Erythroblast (primary cell): ENCODE measurements around the gene TUFM.

Source experiments
- DNase-seq, 2 experiments: peaks; one replicate each; lab custom pipeline; 2025; lab: John Stamatoyannopoulos, UW
- GATA1 ChIP-seq: IDR thresholded peaks from 2 replicates; pipeline ENCODE4 v1.6.1; 2011; ENCODE audit warnings: low read depth, mild to moderate bottlenecking, control low read depth, low read length, moderate library complexity
- POLR2A ChIP-seq: IDR thresholded peaks from 2 replicates; pipeline ENCODE4 v1.6.1; 2011; ENCODE audit warnings: mild to moderate bottlenecking, low read length

TUFM gene

DNA sequence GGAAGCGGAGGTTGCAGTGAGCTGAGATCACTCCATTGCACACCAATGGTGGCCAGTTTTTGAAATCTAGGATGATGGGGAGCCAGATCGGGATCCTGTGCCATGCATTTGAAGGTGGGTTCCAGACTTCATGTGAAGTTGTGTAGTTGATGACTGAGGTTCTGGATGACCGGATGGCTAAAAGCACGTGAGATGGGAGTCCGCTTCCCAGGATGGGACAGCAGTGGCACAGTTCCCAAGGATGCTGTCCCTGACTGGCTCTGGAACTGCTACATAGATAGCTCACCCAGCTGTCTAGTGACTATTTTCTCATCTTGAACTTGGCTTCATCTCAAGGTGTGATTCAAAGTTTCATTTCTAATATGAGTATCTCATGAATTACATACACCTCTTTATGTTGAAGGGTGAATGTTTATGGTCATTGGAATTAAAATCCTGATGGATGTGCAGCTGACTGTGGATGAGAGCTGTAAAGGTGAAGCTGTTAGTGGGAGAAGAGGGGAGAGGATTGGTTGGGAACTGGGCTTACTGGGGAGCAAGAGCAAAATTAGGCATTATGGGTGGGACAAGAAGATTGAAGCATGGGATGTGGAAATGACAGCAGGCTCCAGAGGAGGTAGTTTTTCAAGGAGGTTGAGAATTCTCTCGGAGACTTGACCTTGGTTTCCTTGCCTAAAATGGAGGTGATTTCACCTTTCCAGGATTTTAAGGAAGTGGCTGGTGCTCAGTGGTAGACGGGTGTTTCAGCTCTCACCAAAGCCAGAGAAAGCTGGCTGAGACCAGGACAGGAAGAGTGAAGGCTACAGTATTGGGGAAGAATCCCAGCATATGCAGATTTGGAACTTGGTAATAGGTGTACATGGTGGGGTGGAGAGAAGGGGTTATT, 8.2 kb downstream of the TUFM start:
- TF ChIP-seq GATA1 (no peak), POLR2A (no peak)
- DNase-seq = no peak

DNA sequence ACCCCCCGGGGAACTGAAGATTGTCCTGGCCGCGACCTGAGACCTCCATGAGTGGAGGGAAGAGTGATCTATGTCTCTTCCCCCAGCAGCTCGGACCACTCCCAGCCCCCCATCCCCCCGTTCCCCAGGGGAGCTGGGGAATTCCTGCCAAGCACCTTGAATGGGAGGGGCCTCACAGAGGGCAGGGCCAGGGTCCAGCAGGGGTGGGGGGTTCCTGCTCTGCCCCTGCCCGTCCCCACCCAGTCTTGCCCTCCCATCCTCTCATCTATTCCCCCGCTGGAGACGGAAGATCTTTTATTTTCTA, 9.4 kb downstream of the TUFM start:
- DNase-seq = no peak
- TF ChIP-seq POLR2A (no peak), GATA1 (no peak)

DNA sequence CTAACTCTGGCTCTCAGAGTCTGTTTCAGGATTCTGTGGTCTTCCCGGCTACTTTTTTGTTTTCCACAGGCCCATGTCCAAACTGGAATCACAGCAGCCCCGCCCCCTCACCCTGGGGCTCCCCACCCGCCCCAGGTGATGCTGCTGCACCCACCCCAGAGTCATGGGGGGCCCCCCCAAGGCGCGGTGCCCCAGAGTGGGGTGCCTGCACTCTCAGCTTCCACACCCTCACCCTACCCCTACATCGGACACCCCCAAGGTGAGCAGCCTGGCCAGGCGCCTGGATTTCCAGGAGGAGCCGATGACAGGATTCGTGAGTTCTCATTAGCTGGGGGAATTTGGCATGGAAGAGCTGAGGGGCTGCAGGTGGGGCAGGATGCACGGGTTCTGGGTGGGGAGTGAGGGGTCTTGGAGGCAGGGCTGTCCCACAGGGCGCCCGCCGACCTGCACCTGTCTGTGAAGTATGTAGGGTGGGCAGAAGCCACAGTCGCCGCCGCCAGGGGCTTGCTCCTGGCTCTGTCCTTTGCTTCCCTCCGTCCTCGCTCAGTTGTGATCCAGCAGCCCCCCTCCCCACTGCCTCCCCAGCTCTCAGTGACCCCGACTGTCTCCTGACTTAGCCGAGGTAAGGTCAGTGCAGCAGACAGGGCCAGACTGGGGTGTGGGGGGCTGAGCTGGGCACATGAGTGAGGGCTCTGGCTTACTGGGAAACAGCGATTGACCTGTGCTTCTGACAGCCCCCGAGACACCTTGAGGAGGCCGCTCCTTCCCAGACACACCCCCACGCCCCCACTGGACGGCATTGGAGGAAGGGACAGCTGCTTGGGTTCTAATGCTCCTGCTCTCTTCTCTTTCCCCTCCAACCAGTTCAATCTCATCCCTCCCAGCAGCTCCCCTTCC, 10.0 kb downstream of the TUFM start:
- DNase-seq = no peak
- TF ChIP-seq POLR2A (no peak), GATA1 (no peak)

DNA sequence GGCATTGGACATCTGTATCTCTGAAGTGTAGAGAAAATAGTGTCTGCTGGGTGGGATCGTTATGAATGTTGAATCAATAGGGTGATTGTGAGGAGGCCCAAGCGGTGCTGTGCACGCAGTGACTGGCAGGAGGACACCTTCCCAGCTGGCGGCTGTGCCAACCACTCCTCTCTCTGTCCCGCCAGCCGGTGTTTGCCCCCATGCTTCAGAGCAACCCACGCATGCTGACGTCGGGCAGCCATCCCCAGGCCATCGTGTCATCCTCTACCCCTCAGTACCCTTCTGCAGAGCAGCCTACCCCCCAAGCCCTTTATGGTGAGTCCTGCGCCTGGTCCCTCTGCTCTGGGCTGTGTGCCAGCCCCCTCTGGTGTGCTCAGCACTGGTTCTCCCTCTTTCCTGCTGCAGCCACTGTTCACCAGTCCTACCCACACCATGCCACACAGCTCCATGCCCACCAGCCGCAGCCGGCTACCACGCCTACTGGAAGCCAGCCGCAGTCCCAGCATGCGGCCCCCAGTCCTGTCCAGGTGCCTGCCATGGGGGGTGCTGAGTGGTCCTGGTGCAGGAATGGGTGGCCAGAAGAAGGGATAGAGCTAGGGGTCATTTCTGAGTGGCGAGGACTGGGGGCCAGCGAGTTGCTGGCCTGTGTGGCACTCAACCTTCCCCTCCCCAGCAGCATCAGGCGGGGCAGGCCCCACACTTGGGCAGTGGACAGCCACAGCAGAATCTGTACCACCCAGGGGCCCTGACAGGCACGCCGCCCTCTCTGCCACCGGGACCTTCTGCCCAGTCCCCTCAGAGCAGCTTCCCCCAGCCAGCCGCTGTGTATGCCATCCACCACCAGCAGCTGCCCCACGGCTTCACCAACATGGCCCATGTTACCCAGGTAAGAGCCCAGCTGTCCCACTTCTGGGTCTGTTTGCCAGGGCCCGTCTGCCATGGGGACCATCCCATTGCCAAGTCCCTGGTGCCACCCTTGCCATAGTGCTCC, 11.0 kb downstream of the TUFM start:
- no peak for DNase-seq
- TF ChIP-seq GATA1 (no peak), POLR2A (no peak)

DNA sequence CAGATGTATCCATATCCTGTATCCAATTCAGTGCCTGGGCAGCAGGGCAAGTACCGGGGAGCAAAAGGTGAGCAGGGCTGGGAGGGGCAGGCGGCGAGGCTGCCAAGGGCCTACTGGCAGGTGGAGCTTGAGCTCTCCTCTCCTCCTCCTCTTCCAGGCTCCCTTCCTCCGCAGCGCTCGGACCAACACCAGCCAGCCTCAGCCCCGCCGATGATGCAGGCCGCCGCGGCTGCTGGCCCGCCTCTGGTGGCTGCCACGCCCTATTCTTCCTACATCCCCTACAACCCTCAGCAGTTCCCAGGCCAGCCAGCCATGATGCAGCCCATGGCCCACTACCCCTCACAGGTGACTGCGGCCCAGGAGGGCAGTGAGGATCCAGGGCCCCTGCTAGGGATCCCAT, 11.8 kb downstream of the TUFM start:
- no peak for DNase-seq
- TF ChIP-seq GATA1 (no peak), POLR2A (no peak)

DNA sequence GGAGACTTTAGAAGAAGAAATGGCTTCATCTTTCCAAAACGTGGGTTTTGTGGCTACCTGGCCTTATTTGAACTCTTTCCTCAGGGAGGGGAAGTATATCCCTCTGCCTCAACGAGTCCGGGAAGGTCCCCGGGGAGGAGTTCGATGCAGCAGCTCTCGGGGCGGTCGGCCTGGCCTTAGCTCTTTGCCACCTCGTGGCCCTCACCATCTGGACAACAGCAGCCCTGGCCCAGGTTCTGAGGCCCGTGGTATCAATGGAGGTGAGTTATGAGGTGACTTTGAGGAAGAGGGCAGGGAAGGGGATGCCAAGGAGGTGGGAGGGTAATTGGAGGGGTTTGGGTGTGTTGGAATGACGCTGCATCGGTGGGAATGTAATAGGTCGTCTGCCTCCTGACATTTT, 15.6 kb downstream of the TUFM start:
- DNase-seq = no peak
- TF ChIP-seq GATA1 = no peak
- TF ChIP-seq POLR2A = no peak

DNA sequence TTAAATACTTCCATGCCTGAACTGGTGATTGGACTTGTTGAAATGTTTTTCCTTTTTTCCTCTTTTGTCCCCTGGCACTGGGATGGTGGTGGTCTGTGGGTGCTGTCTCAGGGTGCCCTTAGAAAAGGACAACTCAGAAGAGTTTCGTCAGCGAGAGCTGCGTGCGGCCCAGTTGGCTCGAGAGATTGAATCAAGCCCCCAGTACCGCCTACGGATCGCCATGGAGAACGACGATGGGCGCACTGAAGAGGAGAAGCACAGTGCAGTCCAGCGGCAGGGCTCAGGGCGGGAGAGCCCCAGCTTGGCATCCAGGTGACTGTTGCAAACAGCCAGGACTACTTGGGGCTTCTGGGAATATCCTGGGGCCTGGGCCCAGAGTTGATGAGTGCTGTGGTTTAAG, 16.4 kb downstream of the TUFM start:
- no peak for DNase-seq

DNA sequence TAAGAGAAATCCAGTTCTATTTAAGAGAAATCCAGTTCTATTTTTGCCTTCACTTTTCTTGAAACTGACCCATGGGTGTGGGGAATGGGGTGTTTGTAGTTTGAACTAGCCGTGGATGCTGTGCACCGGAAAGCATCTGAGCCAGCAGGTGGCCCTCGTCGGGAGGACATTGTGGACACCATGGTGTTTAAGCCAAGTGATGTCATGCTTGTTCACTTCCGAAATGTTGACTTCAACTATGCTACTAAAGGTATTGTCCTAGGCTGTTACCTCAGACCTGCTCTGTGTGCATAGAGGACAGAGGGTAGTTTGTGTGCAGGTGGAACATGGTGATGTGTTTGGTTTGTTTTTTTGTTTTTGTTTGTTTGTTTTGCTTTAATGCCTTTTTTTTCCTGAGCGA, 20.0 kb downstream of the TUFM start:
- DNase-seq = no peak
- TF ChIP-seq POLR2A (no peak), GATA1 (no peak)

More for the DNA sequence above, 16.4 kb downstream of the TUFM start:
- TF ChIP-seq POLR2A (no peak), GATA1 (no peak)

DNA sequence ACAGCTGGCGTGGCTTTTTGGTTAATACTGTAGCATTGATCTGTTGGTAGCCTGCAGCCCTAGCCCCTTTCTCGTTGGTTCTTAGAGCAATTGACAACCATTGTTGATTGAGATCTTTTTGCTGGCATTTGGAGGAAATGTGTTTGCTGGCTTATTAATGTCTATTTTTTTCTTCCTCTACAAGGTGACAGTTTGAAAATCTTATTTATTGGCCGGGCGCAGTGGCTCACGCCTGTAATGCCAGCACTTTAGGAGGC, 21.5 kb downstream of the TUFM start:
- no peak for TF ChIP-seq POLR2A
- no peak for TF ChIP-seq GATA1
- DNase-seq = no peak

DNA sequence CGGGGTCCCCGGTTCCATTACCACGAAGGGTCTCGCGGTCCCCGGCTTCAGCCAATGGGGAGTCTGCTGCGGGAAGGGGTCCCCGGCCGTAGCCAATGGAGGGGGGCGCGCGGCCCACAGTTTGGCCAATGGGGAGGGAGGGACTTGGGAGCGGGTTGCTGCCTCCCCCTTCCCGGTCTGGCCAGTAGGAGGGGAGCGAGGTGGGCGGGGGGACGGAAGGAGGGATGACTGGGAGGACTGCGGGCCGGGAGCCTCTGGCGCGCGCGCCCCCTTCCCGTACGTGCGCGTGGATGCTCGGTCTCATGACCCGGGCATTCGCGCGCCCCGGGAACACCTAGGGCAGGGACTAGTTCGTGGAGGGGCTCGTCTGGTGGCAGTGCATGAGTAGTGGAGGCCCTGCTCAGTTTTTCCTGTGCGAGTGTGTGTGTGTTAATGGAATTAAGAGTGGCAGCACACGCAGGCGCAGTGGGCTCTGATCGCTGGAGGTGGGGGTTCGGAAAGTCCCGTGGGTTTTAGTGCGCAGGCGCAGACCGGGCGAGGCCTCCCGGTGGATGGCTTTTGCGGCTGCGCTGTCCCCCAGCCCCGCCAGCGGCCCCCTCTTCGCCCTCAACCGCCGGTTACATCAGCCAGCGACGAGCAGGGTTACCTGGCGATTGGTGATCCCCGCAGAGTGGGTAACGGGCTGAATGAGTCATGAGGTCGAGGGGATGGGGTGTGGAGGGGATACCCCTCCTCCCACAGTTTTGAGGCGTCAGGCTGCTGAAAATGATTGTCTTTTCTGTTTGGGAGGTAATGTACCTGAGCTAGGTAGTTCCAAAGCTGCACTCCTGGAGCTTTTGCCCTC, 22.1 kb downstream of the TUFM start:
- TF ChIP-seq POLR2A (peak; percentile 88), GATA1 (no peak)
- DNase-seq = peak; percentile 98 to 99

DNA sequence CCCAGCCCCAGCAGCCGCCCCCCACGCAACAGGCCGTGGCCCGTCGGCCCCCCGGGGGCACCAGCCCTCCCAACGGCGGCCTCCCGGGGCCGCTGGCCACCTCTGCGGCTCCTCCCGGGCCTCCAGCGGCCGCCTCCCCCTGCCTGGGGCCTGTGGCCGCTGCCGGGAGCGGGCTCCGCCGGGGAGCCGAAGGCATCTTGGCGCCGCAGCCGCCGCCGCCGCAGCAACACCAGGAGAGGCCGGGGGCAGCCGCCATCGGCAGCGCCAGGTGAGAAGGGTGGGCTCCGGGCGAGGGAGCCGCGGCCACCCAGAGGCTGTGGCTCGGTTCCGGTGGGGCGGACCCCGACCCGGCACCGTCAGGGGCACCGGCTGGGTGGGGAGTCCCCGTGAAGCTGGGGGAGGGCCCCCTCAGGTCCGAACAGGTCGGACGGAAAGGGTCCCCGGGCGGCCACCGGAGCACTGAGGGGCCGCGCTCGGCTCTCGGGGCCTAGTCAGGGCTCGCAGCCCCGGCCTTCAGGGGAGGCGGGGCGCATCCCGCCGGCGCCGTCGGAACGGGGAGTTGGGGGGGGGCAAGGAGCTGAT, 22.8 kb downstream of the TUFM start:
- TF ChIP-seq POLR2A (no peak), GATA1 (no peak)
- DNase-seq = no peak

DNA sequence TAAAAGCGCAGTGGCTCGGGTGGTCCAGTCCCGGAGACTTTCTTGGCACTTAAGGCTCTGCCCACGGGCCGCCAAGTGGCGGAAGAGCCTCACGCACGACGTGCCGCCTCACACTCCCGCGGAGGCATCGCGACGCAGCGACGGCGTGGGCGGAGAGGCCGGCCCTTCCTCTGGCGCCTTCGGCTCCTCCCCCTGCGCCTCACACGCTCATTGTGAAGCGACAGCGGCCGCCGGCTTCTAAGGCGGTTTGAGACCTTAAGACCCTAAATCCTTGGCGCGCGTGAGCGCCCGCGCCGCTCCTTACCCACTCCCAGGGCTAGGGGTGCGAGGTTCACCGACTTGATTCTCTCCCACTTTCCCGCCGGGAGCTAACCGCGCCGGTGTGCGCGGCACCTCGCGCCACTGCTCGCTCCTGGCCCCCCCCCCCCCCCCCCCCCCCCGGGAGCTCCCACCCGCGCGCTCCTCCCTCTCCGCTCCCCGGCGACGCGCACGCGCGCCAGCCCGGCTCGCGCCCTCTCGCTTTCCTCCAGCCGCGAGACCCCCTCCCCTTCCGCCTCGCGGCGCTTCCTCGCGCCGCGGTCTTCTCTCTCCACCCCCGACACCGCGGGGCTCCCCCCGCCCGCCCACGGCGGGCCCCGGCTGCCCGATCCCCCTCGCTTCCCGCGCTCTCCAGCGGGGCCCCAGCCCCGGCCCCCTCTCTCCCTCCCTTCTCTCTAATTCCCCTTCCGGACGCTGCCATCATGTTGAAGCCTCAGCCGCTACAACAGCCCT, 23.4 kb downstream of the TUFM start, which contains the start of gene ATXN2L:
ATXN2L (plus strand) TSS at position 480 of the 771 bp plus-strand sequence; CDS start at position 741, 261 bp downstream.
- DNase-seq = peak; percentile 98
- TF ChIP-seq POLR2A = peak; percentile 95
- TF ChIP-seq GATA1 = no peak
